Stomach (tissue), 4 donors: Measurements from ENCODE around the gene TGM1.
A peak's percentile ranks its signal among the peaks of the same experiment; 100 is the strongest.

Experiments
- CTCF ChIP-seq, 7 experiments: fragments of 450-650 bp in 4 of 7; fragments of 200-600 bp in 3 of 7; sonication (generic) in 3 of 7; IDR thresholded peaks; one replicate each; pipeline ENCODE4 v1.5.1; 2016 to 2019; ENCODE audit warnings: antibody characterized with exemption in 7 of 7, control low read depth in 2 of 7, mild to moderate bottlenecking in 1 of 7
- EP300 ChIP-seq: sonication (generic); formaldehyde crosslinking; IDR thresholded peaks from one replicate; pipeline ENCODE4 v1.6.1; 2017; ENCODE audit warnings: antibody characterized with exemption
- POLR2A ChIP-seq, 4 donors: fragments of 450-650 bp; IDR thresholded peaks; one replicate each; pipeline ENCODE4 v1.6.1; 2016; ENCODE audit warnings: antibody characterized with exemption in 4 of 4, control low read depth in 2 of 4, mild to moderate bottlenecking in 1 of 4, moderate library complexity in 1 of 4
- POLR2AphosphoS5 ChIP-seq, 3 donors: sonication (generic); formaldehyde crosslinking; IDR thresholded peaks; one replicate each; pipeline ENCODE4 v1.6.1; 2016; ENCODE audit warnings: antibody characterized with exemption in 3 of 3

- TF ChIP-seq CTCF (IDR thresholded peaks at IDR 0.05) (no peak), EP300 (no peak), POLR2AphosphoS5 (IDR thresholded peaks at IDR 0.05) (peak in 2 of 3 donors; percentile 33 to 80), POLR2A (IDR thresholded peaks at IDR 0.05) (no peak)
Measured at GRCh38 chr14:24274101-24274543, 11.1 kb upstream of the TGM1 start.
